Sigmoid colon (tissue), 7 donors: Measurements from ENCODE around the gene TTC33. TPM values are rescaled to one million over a fixed set of nuclear protein-coding genes. Genes with fewer than 3 reads are reported as not detected.
A peak's percentile ranks its signal among the peaks of the same experiment; 100 is the strongest.

Experiments
- DNase-seq: peaks from one replicate; pipeline ENCODE4 v3.0.0-alpha.2; 2019
- H3K27ac ChIP-seq, 4 donors: fragments of 200-600 bp; sonication (generic); one replicate each; pipeline ENCODE4 v1.5.1; 2016 to 2019; ENCODE audit warnings: mild to moderate bottlenecking in 1 of 4
- H3K27me3 ChIP-seq, 3 donors: fragments of 200-600 bp; sonication (generic); one replicate each; pipeline ENCODE4 v1.5.1; 2019; ENCODE audit warnings: mild to moderate bottlenecking in 1 of 3
- H3K36me3 ChIP-seq, 4 donors: fragments of 200-600 bp; sonication (generic); one replicate each; pipeline ENCODE4 v1.5.1; 2016 to 2019
- H3K4me1 ChIP-seq, 4 donors: fragments of 200-600 bp; sonication (generic); one replicate each; pipeline ENCODE4 v1.5.1; 2017 to 2019
- H3K4me3 ChIP-seq, 4 donors: fragments of 200-600 bp; sonication (generic); one replicate each; pipeline ENCODE4 v1.5.1; 2017 to 2019; ENCODE audit warnings: mild to moderate bottlenecking in 2 of 4, moderate library complexity in 1 of 4
- H3K9me3 ChIP-seq, 4 donors: fragments of 200-600 bp in 3 of 4; sonication (generic) in 3 of 4; one replicate each; pipeline versions ENCODE4 v1.5.1 to v1.6.1; 2013 to 2019
- CTCF ChIP-seq, 4 experiments: fragments of 450-650 bp in 3 of 4; fragments of 200-600 bp in 1 of 4; IDR thresholded peaks; one replicate each; pipeline ENCODE4 v1.5.1; 2016 to 2019; ENCODE audit warnings: antibody characterized with exemption in 4 of 4, mild to moderate bottlenecking in 3 of 4, moderate library complexity in 2 of 4
- EP300 ChIP-seq, 4 donors: sonication (generic); formaldehyde crosslinking; IDR thresholded peaks; one replicate each; pipeline ENCODE4 v1.6.1; 2017; ENCODE audit warnings: antibody characterized with exemption in 4 of 4
- POLR2A ChIP-seq, 2 donors: fragments of 450-650 bp; IDR thresholded peaks; one replicate each; pipeline ENCODE4 v1.6.1; 2016; ENCODE audit warnings: antibody characterized with exemption in 2 of 2, mild to moderate bottlenecking in 2 of 2, moderate library complexity in 2 of 2
- POLR2AphosphoS5 ChIP-seq, 4 donors: sonication (generic); formaldehyde crosslinking; IDR thresholded peaks; one replicate each; pipeline ENCODE4 v1.6.1; 2017; ENCODE audit warnings: antibody characterized with exemption in 4 of 4
- WGBS, 2 donors: extraction: QIAGEN DNeasy Blood & Tissue Kit; methylation state at CpG; one replicate each; pipeline ENCODE4 v1.1.7; 2013; 5-methylcytosine and 5-hydroxymethylcytosine counted together
- intact Hi-C: fragments of 100-400 bp; cut with DNase I; formaldehyde crosslinking; loops from one replicate; pipeline ENCODE4 v1.15.1; 2023
- polyA plus RNA-seq, 3 donors: library from polyadenylated mRNA; stranded (reverse); fragments of 200-250 nt; gene quantifications; one replicate each; pipeline ENCODE4 v1.2.3, GENCODE V29; 2013
- total RNA-seq, 4 donors: library from RNA; depleted of rRNA; stranded (reverse); fragments of >200 nt; gene quantifications; one replicate each; pipeline ENCODE4 v1.1.0, GENCODE V29; 2016
- donor health status: healthy with polysubstance abuse.
- donor health status: Bipolar disorder and iron deficiency.
- donor health status: healthy.

Gene TTC33
- total and polyA plus RNA-seq, 7 donors = 6.6 to 33.2 (median 18.0) TPM

DNA sequence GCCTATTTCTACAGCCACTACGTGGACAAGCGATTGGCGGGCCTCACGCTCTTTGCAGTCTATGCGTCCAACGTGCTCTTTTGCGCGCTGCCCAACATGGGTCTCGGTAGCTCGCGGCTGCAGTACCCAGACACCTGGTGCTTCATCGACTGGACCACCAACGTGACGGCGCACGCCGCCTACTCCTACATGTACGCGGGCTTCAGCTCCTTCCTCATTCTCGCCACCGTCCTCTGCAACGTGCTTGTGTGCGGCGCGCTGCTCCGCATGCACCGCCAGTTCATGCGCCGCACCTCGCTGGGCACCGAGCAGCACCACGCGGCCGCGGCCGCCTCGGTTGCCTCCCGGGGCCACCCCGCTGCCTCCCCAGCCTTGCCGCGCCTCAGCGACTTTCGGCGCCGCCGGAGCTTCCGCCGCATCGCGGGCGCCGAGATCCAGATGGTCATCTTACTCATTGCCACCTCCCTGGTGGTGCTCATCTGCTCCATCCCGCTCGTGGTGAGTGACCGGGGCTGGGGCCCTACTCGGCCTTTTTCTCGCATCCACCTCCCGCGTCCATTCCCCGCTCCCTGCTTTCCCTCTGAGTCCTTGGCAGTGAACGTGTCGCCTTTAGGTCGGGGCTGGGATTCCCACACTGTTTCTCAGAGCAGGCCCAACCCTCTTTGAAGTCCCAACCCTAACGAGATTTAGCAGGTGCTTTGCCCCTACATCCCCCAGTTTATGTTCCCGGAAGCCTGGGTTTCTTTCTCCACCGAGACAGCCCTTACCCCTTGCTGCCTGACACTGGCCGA lies 74.2 kb downstream of the TTC33 start:
- H3K4me3 ChIP-seq = peak overlapping the region; percentile 61 to 84 (median 78)
- WGBS, 2 donors = 1 to 3% methylated on average over 67 of the region's 67 CpGs
- intact Hi-C loops = loop anchor here (2.0 to 10.0 kb wide), 5 partner anchors 204 to 733 kb away; no protein-coding TSS in a partner anchor
- peaks cover 0 to 75% (median 32%) of the 10 kb centered on the region in 4 donors for H3K4me1 ChIP-seq
- H3K36me3 ChIP-seq = peaks cover 0 to 8% (median 0%) of the 10 kb centered on the region in 4 donors
- peak overlapping the region; percentile 85 to 93 (median 90) for H3K27ac ChIP-seq
- no peaks in the 10 kb centered on the region for H3K27me3 ChIP-seq
- H3K9me3 ChIP-seq = no peaks in the 10 kb centered on the region
- no peak for TF ChIP-seq POLR2A (IDR thresholded peaks at IDR 0.05)
- peak in 1 of 4 donors; percentile 4 for TF ChIP-seq POLR2AphosphoS5 (IDR thresholded peaks at IDR 0.05)
- no peak for TF ChIP-seq CTCF (IDR thresholded peaks at IDR 0.05)
- no peak for TF ChIP-seq EP300 (IDR thresholded peaks at IDR 0.05)
- peak; percentile 69 for DNase-seq

- intact Hi-C loops = loop anchor here (2.0 to 10.0 kb wide), 4 partner anchors 204 to 732 kb away; no protein-coding TSS in a partner anchor
- 1 to 3% methylated on average over 37 of the region's 37 CpGs for WGBS, 2 donors
- Histone ChIP-seq H3K9me3 (no peaks in the 10 kb centered on the region), H3K36me3 (peaks cover 0 to 8% (median 0%) of the 10 kb centered on the region in 4 donors), H3K4me1 (peaks cover 0 to 69% (median 32%) of the 10 kb centered on the region in 4 donors), H3K27me3 (no peaks in the 10 kb centered on the region), H3K4me3 (peak overlapping the region; percentile 61 to 84 (median 78)), H3K27ac (peak overlapping the region; percentile 85 to 93 (median 90))
- TF ChIP-seq POLR2A (IDR thresholded peaks at IDR 0.05) (no peak), EP300 (IDR thresholded peaks at IDR 0.05) (no peak), CTCF (IDR thresholded peaks at IDR 0.05) (no peak), POLR2AphosphoS5 (IDR thresholded peaks at IDR 0.05) (peak in 1 of 4 donors; percentile 1)
- DNase-seq = peak; percentile 74
These were observed 74.9 kb downstream of the TTC33 start for GRCh38 chr5:40680741-40681362.

- Histone ChIP-seq H3K9me3 (no peaks in the 10 kb centered on the region), H3K27me3 (no peaks in the 10 kb centered on the region), H3K36me3 (peaks cover 0 to 8% (median 0%) of the 10 kb centered on the region in 4 donors), H3K4me1 (peaks cover 0 to 62% (median 28%) of the 10 kb centered on the region in 4 donors), H3K27ac (peak within 1 kb of the TSS; percentile 85 to 93 (median 90)), H3K4me3 (peak within 1 kb of the TSS; percentile 61 to 84 (median 78))
- no peak for TF ChIP-seq EP300 (IDR thresholded peaks at IDR 0.05)
- TF ChIP-seq POLR2A (IDR thresholded peaks at IDR 0.05) = peak; percentile 89 to 93
- TF ChIP-seq POLR2AphosphoS5 (IDR thresholded peaks at IDR 0.05) = peak; percentile 85 to 98 (median 97)
- peak; percentile 68 for DNase-seq
- 0 to 1% methylated on average over 44 of the region's 44 CpGs for WGBS, 2 donors
- intact Hi-C loops = loop anchor here (2.0 to 10.0 kb wide), 4 partner anchors 203 to 731 kb away; no protein-coding TSS in a partner anchor
These were observed 75.7 kb downstream of the TTC33 start, which contains the start of gene PTGER4 for GRCh38 chr5:40679913-40680681. Gene PTGER4 (plus strand): TSS chr5:40679915. CDS start chr5:40680994, 1,079 bp downstream.

DNA sequence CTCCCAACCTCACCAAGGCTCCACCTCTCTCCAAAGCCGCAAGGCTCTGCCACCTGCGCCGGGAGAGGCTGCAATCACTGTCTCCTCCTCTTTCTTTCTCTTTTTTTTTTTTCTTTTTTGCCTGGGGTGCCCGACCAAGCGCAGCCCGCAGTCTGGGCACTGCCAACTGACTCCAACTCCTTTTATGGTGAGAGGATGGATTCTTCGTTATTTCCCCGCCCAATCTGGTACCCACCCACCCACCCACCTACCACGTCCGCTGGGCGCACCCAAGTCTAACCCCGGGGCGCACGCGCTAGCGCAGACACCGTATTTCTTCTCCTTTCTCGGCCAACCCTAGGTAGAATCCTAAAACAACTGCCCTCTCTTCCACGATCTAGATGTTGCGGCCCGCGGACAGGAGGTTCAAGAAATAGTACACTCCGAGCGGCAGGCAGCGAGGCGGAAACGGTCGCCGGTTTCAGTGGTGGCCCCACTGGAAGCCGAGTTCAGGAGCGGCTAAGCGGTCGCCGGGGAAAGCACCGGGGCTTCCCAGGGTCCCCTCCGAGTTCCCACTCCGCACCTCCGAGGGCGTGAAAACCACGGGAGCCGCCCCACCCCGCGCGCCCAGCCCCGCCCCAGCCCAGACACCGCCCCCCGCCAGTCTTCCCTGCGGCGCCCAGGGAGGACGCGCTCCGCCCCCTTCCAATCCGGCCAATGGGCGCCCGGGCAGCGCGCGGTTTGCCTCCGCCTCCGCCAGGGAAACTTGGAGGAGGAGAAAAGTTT lies 76.4 kb downstream of the TTC33 start:
- intact Hi-C loops = no loop called here
- no peaks in the 10 kb centered on the region for H3K9me3 ChIP-seq
- TF ChIP-seq EP300 (IDR thresholded peaks at IDR 0.05) (peak in 1 of 4 donors; percentile 6), POLR2A (IDR thresholded peaks at IDR 0.05) (peak in 1 of 2 donors; percentile 20), CTCF (IDR thresholded peaks at IDR 0.05) (no peak), POLR2AphosphoS5 (IDR thresholded peaks at IDR 0.05) (peak; percentile 4 to 69 (median 56))

More for the DNA sequence above, 76.4 kb downstream of the TTC33 start:
- Histone ChIP-seq H3K27ac (peak overlapping the region; percentile 85 to 93 (median 90)), H3K27me3 (no peaks in the 10 kb centered on the region), H3K36me3 (peaks cover 0 to 8% (median 0%) of the 10 kb centered on the region in 4 donors), H3K4me1 (peaks cover 0 to 58% (median 26%) of the 10 kb centered on the region in 4 donors), H3K4me3 (peak overlapping the region; percentile 61 to 84 (median 78))
- WGBS, 2 donors = 0 to 1% methylated on average over 60 of the region's 60 CpGs
- DNase-seq = peak; percentile 97
